ENCODE measurements around the gene RNF166. TPM values are rescaled to one million over a fixed set of nuclear protein-coding genes. Genes with fewer than 3 reads are reported as not detected.
A peak's percentile ranks its signal among the peaks of the same experiment; 100 is the strongest.

RNF166 gene
- total and polyA plus RNA-seq, 2 of the 13 experiments (the other 11 are each of a cell fraction or from before 2014, with no cell fraction given): 21.4 to 23.0 TPM

GRCh38 chr16:88737298-88738150 is 31.3 kb upstream of the RNF166 start (continued):
- TF ChIP-seq ZNF558 (CRISPR knock-in tag; IDR thresholded peaks at IDR 0.05; ENCODE audit: borderline replicate concordance): no peak
- TF ChIP-seq THRA (CRISPR knock-in tag; IDR thresholded peaks at IDR 0.05; ENCODE audit: borderline replicate concordance): peak; percentile 63
- 0 out of 2 replicates have a peak, but pooled peaks have one; percentile 71 for TF ChIP-seq ZNF343 (CRISPR knock-in tag; IDR thresholded peaks at IDR 0.05)
- 0 out of 2 replicates have a peak, but pooled peaks have one; percentile 34 for TF ChIP-seq ZNF557 (CRISPR knock-in tag; IDR thresholded peaks at IDR 0.05)
- TF ChIP-seq ZIK1 (CRISPR knock-in tag; IDR thresholded peaks at IDR 0.05; ENCODE audit: borderline replicate concordance, low read depth): no peak
- TF ChIP-seq IRF2 (CRISPR knock-in tag; IDR thresholded peaks at IDR 0.05): peak; percentile 75
- TF ChIP-seq TFDP2 (CRISPR knock-in tag; IDR thresholded peaks at IDR 0.05): 0 out of 2 replicates have a peak, but pooled peaks have one; percentile 30
- TF ChIP-seq ZNF331 (CRISPR knock-in tag; IDR thresholded peaks at IDR 0.05): peak; percentile 83; the same call in 1 of the 2 replicates
- TF ChIP-seq ZNF749 (CRISPR knock-in tag; IDR thresholded peaks at IDR 0.05; ENCODE audit: borderline replicate concordance): no peak
- TF ChIP-seq HDAC1 (CRISPR knock-in tag; IDR thresholded peaks at IDR 0.05): peak; percentile 36; the same call in 1 of the 2 replicates
- no peak for TF ChIP-seq ZNF569 (CRISPR knock-in tag; IDR thresholded peaks at IDR 0.05; ENCODE audit: borderline replicate concordance)
- TF ChIP-seq ZNF607 (CRISPR knock-in tag; IDR thresholded peaks at IDR 0.05; ENCODE audit: borderline replicate concordance): no peak
- peak; percentile 72 for TF ChIP-seq SAP130 (CRISPR knock-in tag; IDR thresholded peaks at IDR 0.05; ENCODE audit: low read depth)
- TF ChIP-seq SRSF1 (optimal IDR thresholded peaks at IDR 0.05; ENCODE audit: low read depth, low read length): peak; percentile 61
- peak; percentile 66 for TF ChIP-seq ISL2 (CRISPR knock-in tag; IDR thresholded peaks at IDR 0.05)
- peak; percentile 65; the same call in 1 of the 2 replicates for TF ChIP-seq GABPB1 (CRISPR knock-in tag; IDR thresholded peaks at IDR 0.05)
- no peak for TF ChIP-seq SSRP1 (CRISPR knock-in tag; IDR thresholded peaks at IDR 0.05)
- no peak for TF ChIP-seq NPAS2 (CRISPR knock-in tag; IDR thresholded peaks at IDR 0.05; ENCODE audit: borderline replicate concordance)
- peak; percentile 64 for TF ChIP-seq ZFX (CRISPR knock-in tag; IDR thresholded peaks at IDR 0.05; ENCODE audit: low read depth)
- peak; percentile 83 for TF ChIP-seq ZNF740 (CRISPR knock-in tag; IDR thresholded peaks at IDR 0.05)
- peak; percentile 73 for TF ChIP-seq TEAD3 (CRISPR knock-in tag; optimal IDR thresholded peaks at IDR 0.05; ENCODE audit: borderline replicate concordance)
- no peak for TF ChIP-seq ZNF703 (CRISPR knock-in tag; IDR thresholded peaks at IDR 0.05; ENCODE audit: borderline replicate concordance)
- TF ChIP-seq ZNF276 (CRISPR knock-in tag; IDR thresholded peaks at IDR 0.05; ENCODE audit: low read depth): 0 out of 2 replicates have a peak, but pooled peaks have one; percentile 38
- TF ChIP-seq NFKBIZ (CRISPR knock-in tag; IDR thresholded peaks at IDR 0.05): no peak
